GM12873 (cell line): ENCODE measurements around the gene PRRG1.

ENCODE experiments used
- TF ChIP-seq, protein P1 (sequence below): IDR thresholded peaks from 2 replicates; pipeline ENCODE4 v1.5.1; 2012; ENCODE audit warnings: low read depth, mild to moderate bottlenecking, moderate library complexity, low read length, control low read depth; ENCODE audit not compliant: insufficient read depth; ENCODE audit errors: missing control alignments

PRRG1 gene

DNA sequence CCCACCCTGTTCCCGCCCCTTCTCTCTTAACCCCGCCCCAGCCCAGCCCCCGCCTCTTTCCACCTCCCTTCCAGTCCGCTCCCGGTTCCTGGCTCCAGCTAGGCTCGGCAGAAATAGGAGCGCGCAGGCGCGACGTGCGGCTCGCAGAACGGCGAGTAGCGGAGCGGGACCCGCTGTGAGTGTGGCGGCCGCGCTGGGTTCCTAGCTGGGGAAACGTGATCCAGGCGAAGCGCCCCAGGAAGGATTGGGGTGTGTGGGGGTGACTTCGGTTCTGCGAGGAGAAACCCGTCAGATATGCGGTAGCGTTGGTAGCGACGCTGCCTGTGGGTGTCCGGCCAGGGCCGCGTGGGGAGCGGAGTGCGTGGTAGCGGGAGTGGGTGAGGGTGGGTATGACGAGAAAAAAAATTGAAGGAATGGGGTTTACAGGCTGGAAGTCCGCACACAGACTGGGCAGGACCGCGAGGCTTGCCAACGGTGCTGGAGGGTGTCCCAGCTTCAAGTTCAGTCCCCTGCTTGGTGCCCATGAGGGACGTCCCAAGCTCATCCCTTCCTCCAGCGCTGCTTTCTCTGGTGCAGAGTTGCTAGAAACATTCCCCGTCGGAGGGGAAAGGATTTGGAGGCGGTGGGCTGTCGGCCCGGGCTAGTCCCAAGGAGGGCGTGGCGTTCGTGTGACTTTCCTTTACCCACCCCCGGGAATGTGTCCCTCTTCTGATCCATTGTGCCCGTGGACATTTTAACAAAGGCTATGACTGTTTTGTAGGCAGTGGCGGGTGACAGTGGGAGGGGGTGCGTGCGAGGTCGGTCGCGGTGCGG, at the start of gene PRRG1:
Gene PRRG1 (plus strand): TSS at position 144 of the 813 bp plus-strand sequence. CDS start 56,886 bp downstream, outside the sequence.
- TF ChIP-seq, protein P1, sequence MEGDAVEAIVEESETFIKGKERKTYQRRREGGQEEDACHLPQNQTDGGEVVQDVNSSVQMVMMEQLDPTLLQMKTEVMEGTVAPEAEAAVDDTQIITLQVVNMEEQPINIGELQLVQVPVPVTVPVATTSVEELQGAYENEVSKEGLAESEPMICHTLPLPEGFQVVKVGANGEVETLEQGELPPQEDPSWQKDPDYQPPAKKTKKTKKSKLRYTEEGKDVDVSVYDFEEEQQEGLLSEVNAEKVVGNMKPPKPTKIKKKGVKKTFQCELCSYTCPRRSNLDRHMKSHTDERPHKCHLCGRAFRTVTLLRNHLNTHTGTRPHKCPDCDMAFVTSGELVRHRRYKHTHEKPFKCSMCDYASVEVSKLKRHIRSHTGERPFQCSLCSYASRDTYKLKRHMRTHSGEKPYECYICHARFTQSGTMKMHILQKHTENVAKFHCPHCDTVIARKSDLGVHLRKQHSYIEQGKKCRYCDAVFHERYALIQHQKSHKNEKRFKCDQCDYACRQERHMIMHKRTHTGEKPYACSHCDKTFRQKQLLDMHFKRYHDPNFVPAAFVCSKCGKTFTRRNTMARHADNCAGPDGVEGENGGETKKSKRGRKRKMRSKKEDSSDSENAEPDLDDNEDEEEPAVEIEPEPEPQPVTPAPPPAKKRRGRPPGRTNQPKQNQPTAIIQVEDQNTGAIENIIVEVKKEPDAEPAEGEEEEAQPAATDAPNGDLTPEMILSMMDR: no peak

DNA sequence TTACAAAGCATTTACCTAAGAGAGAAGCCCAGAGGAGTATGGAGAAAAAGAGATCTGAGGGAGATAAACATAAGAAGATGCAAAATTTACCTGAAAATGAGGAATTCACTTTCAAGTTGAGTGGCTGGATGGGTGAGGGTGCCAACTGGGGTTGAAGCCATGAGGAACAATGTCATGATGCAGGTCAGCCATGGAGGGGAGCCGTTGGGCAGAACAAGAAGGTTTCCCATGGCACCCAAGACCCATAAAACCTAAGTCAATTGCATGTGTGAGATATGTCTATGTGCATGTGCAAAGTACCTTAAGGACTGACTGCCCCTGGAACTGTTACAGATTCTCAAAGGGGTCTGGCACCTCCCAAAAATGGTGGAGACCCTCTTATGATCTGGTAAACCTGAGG, 46.6 kb upstream of the PRRG1 start:
- TF ChIP-seq, protein P1: no peak

DNA sequence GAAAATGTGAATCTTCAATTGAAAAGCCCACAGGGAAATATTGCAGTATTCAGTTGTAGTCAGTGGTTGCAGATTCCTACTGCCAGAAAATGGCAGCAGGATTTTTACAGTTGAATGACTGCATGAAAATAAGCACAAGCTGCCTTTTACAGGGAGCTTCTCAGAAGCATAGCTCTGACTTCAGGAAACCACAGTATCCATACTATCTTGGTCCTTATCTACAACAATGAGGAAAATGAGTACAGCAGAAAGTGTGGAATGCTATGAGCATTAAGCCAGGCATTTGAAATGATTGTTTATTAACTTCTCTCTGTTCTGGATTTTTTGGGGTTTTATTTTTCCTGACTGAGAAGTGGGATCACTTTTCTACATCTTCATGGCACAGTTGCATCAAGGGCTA, 34.6 kb upstream of the PRRG1 start:
- TF ChIP-seq, protein P1: no peak

DNA sequence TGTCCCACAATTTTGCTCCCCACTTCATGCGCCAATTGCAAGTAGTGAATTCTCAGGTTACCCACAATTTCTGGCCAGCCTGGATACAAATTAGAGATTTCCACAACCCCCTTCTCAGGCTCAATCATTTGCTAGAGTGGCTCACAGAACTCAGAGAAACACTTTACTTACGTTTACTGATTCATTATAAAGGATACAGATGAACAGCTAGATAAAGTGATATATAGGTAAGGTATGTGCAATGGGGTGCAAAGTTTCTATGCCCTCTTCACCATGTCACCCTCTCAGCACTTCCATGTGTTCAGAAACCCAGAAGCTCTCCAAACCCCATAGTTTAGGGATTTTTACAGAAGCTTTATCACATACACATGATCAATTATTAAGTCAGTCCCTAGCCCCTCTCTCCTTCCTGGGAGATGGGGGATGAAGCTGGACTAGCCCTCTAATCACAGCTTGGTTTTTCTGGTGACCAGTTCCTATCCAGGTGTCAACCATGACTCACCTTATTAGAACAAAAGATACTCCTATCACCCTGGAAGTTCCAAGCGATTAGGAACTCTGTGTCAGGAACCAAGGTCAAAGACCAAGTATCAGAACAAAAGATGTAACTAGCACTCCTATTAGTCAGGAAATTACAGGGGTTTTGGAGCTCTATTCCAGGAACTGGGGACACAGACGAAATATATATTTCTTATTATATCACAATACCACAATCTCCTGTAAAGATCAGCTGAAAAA, 33.5 kb upstream of the PRRG1 start:
- TF ChIP-seq, protein P1: no peak

DNA sequence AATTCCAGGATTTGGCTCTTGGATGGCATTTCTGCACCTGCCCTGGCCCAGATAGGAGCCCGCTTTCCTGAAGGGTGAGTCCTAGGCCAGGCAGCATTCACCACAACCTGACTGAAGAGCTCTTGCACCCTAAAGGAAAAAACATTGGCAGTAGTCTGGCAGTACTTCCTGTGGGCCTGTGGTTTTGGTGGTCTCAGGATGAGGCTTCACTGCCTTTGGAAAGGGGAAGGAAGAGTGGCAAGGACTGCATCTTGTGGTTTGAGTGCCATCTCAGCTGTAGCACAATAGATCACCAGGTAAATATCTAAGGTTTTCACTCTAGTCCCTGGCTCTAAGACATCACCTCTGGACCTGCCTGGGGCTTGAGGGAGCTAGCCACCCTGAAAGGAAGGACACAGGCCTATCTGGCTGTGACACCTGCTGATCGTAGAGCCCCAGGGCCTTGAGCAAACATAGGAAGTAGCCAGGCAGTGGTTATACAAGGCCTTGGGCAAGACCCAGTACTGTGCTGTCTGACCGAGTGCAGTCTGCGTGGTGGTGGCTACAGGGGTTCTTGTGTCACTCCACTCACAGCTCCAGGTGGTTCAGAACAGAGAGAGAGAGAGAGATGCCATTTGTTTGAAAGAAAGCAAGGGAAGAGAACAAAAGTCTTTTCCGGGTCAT, 28.5 kb upstream of the PRRG1 start:
- TF ChIP-seq, protein P1: no peak

DNA sequence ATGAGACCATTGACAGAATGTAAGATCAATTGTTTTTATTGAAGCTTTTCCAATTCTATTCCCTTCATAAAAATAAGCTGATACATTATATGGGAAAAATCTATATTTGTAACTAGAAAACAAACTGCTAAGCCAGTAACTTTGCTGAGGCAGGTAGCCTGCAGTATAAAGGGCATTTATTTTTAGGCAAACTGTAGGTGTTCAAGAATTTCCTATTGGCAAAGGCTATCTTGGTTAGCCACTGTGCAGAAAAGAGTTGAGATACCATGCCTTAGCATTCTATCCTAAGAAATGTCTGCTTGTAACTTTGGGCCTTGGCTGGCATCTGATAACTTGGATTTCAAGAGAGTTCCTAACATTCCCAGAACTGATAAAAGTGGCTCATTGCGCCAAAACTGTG, 18.5 kb upstream of the PRRG1 start:
- TF ChIP-seq, protein P1: no peak

DNA sequence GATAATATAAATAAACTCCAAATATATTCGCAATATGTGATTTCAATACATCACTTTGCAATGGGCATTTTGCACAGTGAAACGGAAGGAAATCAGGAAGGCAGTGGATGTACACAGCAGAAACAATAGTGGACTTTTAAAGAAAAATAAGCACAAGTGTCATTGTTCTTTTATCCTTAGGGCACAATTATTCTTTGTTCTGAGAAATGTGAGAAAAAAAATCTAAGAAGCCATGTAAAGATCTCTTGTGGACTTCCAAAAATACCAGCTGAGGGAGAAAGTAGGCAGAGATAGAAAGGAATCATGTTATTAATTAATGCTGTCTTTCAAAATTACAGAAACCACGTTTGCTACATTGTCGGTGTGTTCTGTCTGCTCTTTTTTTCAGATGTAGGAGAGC, 17.6 kb upstream of the PRRG1 start:
- TF ChIP-seq, protein P1: no peak
